A549 (cell line): ENCODE measurements around the gene APOL3. TPM values are rescaled to one million over a fixed set of nuclear protein-coding genes. Genes with fewer than 3 reads are reported as not detected.

Experiments
- ATAC-seq, 2 experiments: fragments of 200-7000 bp in 1 of 2; fragments of >200 bp in 1 of 2; cut with Nextera tagmentation in 1 of 2; cut with Tn5 transposase in 1 of 2; 3 replicates each; pipeline versions ENCODE4 v1.8.0 to v1.9.1; 2018 to 2020; ENCODE audit warnings: mild to moderate bottlenecking in 1 of 2, moderate library complexity in 1 of 2
- CTCF ChIA-PET: fragments of 300-600 bp; sonication (Branson Sonifier 250); formaldehyde crosslinking; extraction: SDS; loops from one replicate; lab custom pipeline; 2021; ENCODE audit warnings: antibody characterized with exemption, inconsistent platforms; lab: Yijun Ruan, JAX
- POLR2A ChIA-PET: fragments of 350-600 bp; formaldehyde crosslinking; extraction: SDS; loops from one replicate; lab custom pipeline; 2021; ENCODE audit warnings: antibody characterized with exemption, inconsistent platforms; lab: Yijun Ruan, JAX
- DNase-seq, 2 experiments: peaks; one replicate each; pipeline versions ENCODE4 v3.0.0 to v3.0.0-alpha.2; 2011 to 2016; ENCODE audit warnings: low read depth in 1 of 2, low spot score in 1 of 2
- FAIRE-seq: peaks from 2 replicates; lab custom pipeline; 2011; peaks lifted over from hg19 to GRCh38; lab: Jason Lieb, UNC
- H3K27ac ChIP-seq, 2 experiments: fragments of >200 bp; sonication (Bioruptor Twin); formaldehyde crosslinking; 3 replicates each; pipeline ENCODE4 v1.5.1; 2016 to 2017
- H3K4me1 ChIP-seq: fragments of >200 bp; sonication (Bioruptor Twin); formaldehyde crosslinking; 3 replicates; pipeline ENCODE4 v1.6.1; 2016
- H3K4me2 ChIP-seq: fragments of >200 bp; sonication (Bioruptor Twin); formaldehyde crosslinking; 3 replicates; pipeline ENCODE4 v1.6.1; 2016
- H3K4me3 ChIP-seq: fragments of >200 bp; sonication (Bioruptor Twin); formaldehyde crosslinking; 3 replicates; pipeline ENCODE4 v1.5.1; 2016
- H3K9me3 ChIP-seq: fragments of >200 bp; sonication (Bioruptor Twin); formaldehyde crosslinking; 3 replicates; pipeline ENCODE4 v1.6.1; 2016
- ATOH8 ChIP-seq: fragments of 250-450 bp; sonication (Bioruptor Pico); IDR thresholded peaks from 2 replicates; pipeline ENCODE4 v1.5.0; 2020; ENCODE audit warnings: low read depth, mild to moderate bottlenecking, moderate library complexity
- BCL3 ChIP-seq: fragments of >200 bp; sonication (Bioruptor Twin); formaldehyde crosslinking; IDR thresholded peaks from 3 replicates; pipeline ENCODE4 v1.6.1; 2016
- CBX8 ChIP-seq: fragments of 200-600 bp; sonication (generic); IDR thresholded peaks from 2 replicates; pipeline ENCODE4 v1.6.1; 2016
- CHD4 ChIP-seq: fragments of 200-600 bp; sonication (generic); IDR thresholded peaks from 2 replicates; pipeline ENCODE4 v1.6.1; 2016; ENCODE audit warnings: antibody characterized with exemption, mild to moderate bottlenecking, borderline replicate concordance
- CTCF ChIP-seq: fragments of >200 bp; sonication (Bioruptor Twin); formaldehyde crosslinking; IDR thresholded peaks from 3 replicates; pipeline ENCODE4 v1.5.1; 2016
- EHF ChIP-seq: fragments of 250-450 bp; sonication (Bioruptor Pico); IDR thresholded peaks from 2 replicates; pipeline ENCODE4 v1.5.0; 2020; ENCODE audit warnings: mild to moderate bottlenecking
- EHMT2 ChIP-seq: fragments of 200-600 bp; sonication (generic); IDR thresholded peaks from 2 replicates; pipeline ENCODE4 v1.6.1; 2016; ENCODE audit warnings: antibody characterized with exemption, low read depth, mild to moderate bottlenecking, moderate library complexity
- FOSB ChIP-seq: fragments of 250-450 bp; sonication (Bioruptor Pico); IDR thresholded peaks from 2 replicates; pipeline ENCODE4 v1.5.0; 2020; ENCODE audit warnings: mild to moderate bottlenecking, moderate library complexity
- FOSL2 ChIP-seq, 2 experiments: fragments of 450-650 bp in 1 of 2; fragments of >200 bp in 1 of 2; sonication (Bioruptor Twin) in 1 of 2; formaldehyde crosslinking; IDR thresholded peaks; 2 replicates each; pipeline versions ENCODE4 v1.5.0 to v1.6.1; 2016 to 2020; ENCODE audit warnings: mild to moderate bottlenecking in 1 of 2, moderate library complexity in 1 of 2
- HES2 ChIP-seq: fragments of >200 bp; sonication (Bioruptor Twin); formaldehyde crosslinking; IDR thresholded peaks from 2 replicates; pipeline ENCODE4 v1.6.1; 2016
- HOXB13 ChIP-seq: fragments of 250-450 bp; sonication (Bioruptor Pico); IDR thresholded peaks from 2 replicates; pipeline ENCODE4 v1.5.0; 2020; ENCODE audit warnings: low read depth, mild to moderate bottlenecking, moderate library complexity
- HOXB5 ChIP-seq: fragments of 250-450 bp; sonication (Bioruptor Pico); IDR thresholded peaks from 2 replicates; pipeline ENCODE4 v1.5.0; 2020; ENCODE audit warnings: mild to moderate bottlenecking, moderate library complexity
- KDM1A ChIP-seq: fragments of 200-600 bp; sonication (generic); IDR thresholded peaks from 2 replicates; pipeline ENCODE4 v1.6.1; 2016; ENCODE audit warnings: low read depth, mild to moderate bottlenecking
- MAX ChIP-seq: IDR thresholded peaks from 2 replicates; pipeline ENCODE4 v1.6.1; 2012
- MAZ ChIP-seq: fragments of 150-350 bp; IDR thresholded peaks from 2 replicates; pipeline ENCODE4 v1.6.1; 2014; ENCODE audit warnings: antibody characterized with exemption, low read depth, low read length, borderline replicate concordance
- NFE2L2 ChIP-seq: fragments of 150-350 bp; conservative IDR thresholded peaks from 2 replicates; pipeline ENCODE4 v1.6.1; 2014; ENCODE audit warnings: low read length
- POLR2A ChIP-seq: IDR thresholded peaks from 2 replicates; pipeline ENCODE4 v1.6.1; 2012; ENCODE audit warnings: mild to moderate bottlenecking, low read length
- POLR2AphosphoS2 ChIP-seq: conservative IDR thresholded peaks from 2 replicates; pipeline ENCODE4 v1.6.1; 2012; ENCODE audit warnings: low read length, improper control_type of control experiment, inconsistent platforms
- TFCP2L1 ChIP-seq: fragments of 250-450 bp; sonication (Bioruptor Pico); IDR thresholded peaks from 2 replicates; pipeline ENCODE4 v1.5.0; 2021; ENCODE audit warnings: mild to moderate bottlenecking
- USF2 ChIP-seq: fragments of 450-650 bp; IDR thresholded peaks from 2 replicates; pipeline ENCODE4 v1.6.1; 2014; ENCODE audit warnings: antibody characterized with exemption
- ZC3H11A ChIP-seq: fragments of 450-650 bp; IDR thresholded peaks from 2 replicates; pipeline ENCODE4 v1.6.1; 2014; ENCODE audit warnings: antibody characterized with exemption, mild to moderate bottlenecking
- ZNF302 ChIP-seq: fragments of 250-450 bp; sonication (Bioruptor Pico); IDR thresholded peaks from 2 replicates; pipeline ENCODE4 v1.9.0; 2021; ENCODE audit warnings: inconsistent platforms, mild to moderate bottlenecking, moderate library complexity
- WGBS: methylation state at CpG from one replicate; pipeline ENCODE4 v1.1.6; 2017; ENCODE audit errors: missing lambda C conversion rate; 5-methylcytosine and 5-hydroxymethylcytosine counted together
- polyA plus RNA-seq, 4 experiments: library from polyadenylated mRNA; depleted of rRNA in 3 of 4; stranded (reverse); fragments of >200 nt; fragmentation: RNase III in 1 of 4; extraction: RNeasy Plus Mini Kit Qiagen cat#74134 plus additional on column Dnase treatment in 1 of 4; gene quantifications; 2 replicates in 3 of 4; 3 replicates in 1 of 4; pipeline ENCODE4 v1.2.3, GENCODE V29; 2011 to 2017

APOL3 gene
- polyA plus RNA-seq, 2 of the 4 experiments (the other 2 are of a cell fraction): not detected

GRCh38 chr22:36106910-36107309, 53.6 kb downstream of the APOL3 start (continued):
- TF ChIP-seq HOXB5 (CRISPR knock-in tag) (no peak), ZC3H11A (no peak), POLR2AphosphoS2 (no peak)

GRCh38 chr22:36104988-36105387, 55.6 kb downstream of the APOL3 start:
- POLR2A ChIA-PET: no interaction called here
- DNase-seq (no peak), ATAC-seq (no peak), FAIRE-seq (no peak)
- Histone ChIP-seq H3K27ac (no peak overlapping the region), H3K4me2 (no peak overlapping the region), H3K9me3 (no peaks in the 10 kb centered on the region), H3K4me3 (no peak overlapping the region), H3K4me1 (no peaks in the 10 kb centered on the region)
- TF ChIP-seq CHD4 (no peak), CBX8 (no peak), FOSL2 (IDR thresholded peaks at IDR 0.05) (no peak), FOSL2 (CRISPR knock-in tag; IDR thresholded peaks at IDR 0.05) (0 out of 2 replicates have a peak, but pooled peaks have one; percentile 4), TFCP2L1 (no peak), POLR2A (no peak), BCL3 (no peak), NFE2L2 (no peak), KDM1A (no peak)
- CTCF ChIA-PET: interaction anchor here (0.6 to 3.2 kb wide), 2 partner anchors 39 to 174 kb away, joined by 3 to 18 read pairs; no protein-coding TSS in a partner anchor
- 51% methylated on average over 5 of the region's 5 CpGs for WGBS

- CTCF ChIA-PET: no interaction called here
- WGBS: 73% methylated on average over 9 of the region's 9 CpGs
- FAIRE-seq (no peak), DNase-seq (no peak), ATAC-seq (no peak)
- Histone ChIP-seq H3K4me2 (no peak overlapping the region), H3K4me3 (no peak overlapping the region), H3K4me1 (no peaks in the 10 kb centered on the region), H3K27ac (no peak overlapping the region), H3K9me3 (no peaks in the 10 kb centered on the region)
- TF ChIP-seq CBX8: no peak
- no peak for TF ChIP-seq HES2
- no peak for TF ChIP-seq MAX
- no peak for TF ChIP-seq FOSB (CRISPR knock-in tag)
- TF ChIP-seq EHMT2: no peak
- no peak for TF ChIP-seq USF2
- TF ChIP-seq ZNF302: no peak
- no peak for TF ChIP-seq BCL3
- TF ChIP-seq HOXB13: no peak
- no peak for TF ChIP-seq MAZ
- no peak for TF ChIP-seq CTCF
- TF ChIP-seq ATOH8 (CRISPR knock-in tag): no peak
- no peak for TF ChIP-seq EHF (CRISPR knock-in tag)
- POLR2A ChIA-PET: no interaction called here
Observed at GRCh38 chr22:36104435-36104834, 56.1 kb downstream of the APOL3 start.
